ENCODE measurements around the gene NCAPD2.
"Not testable (repeated sequence)": the region's sequence is repeated elsewhere in the genome, so short reads cannot be mapped to it uniquely, and the experiment has no call there.

Gene NCAPD2

GRCh38 chr12:6552140-6552551, 58.2 kb downstream of the NCAPD2 start:
- DNase-seq (ENCODE audit: insufficient read length, low spot score) (no peak), FAIRE-seq (no peak)
- TF ChIP-seq, protein P1, sequence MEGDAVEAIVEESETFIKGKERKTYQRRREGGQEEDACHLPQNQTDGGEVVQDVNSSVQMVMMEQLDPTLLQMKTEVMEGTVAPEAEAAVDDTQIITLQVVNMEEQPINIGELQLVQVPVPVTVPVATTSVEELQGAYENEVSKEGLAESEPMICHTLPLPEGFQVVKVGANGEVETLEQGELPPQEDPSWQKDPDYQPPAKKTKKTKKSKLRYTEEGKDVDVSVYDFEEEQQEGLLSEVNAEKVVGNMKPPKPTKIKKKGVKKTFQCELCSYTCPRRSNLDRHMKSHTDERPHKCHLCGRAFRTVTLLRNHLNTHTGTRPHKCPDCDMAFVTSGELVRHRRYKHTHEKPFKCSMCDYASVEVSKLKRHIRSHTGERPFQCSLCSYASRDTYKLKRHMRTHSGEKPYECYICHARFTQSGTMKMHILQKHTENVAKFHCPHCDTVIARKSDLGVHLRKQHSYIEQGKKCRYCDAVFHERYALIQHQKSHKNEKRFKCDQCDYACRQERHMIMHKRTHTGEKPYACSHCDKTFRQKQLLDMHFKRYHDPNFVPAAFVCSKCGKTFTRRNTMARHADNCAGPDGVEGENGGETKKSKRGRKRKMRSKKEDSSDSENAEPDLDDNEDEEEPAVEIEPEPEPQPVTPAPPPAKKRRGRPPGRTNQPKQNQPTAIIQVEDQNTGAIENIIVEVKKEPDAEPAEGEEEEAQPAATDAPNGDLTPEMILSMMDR (IDR thresholded peaks at IDR 0.05; ENCODE audit: insufficient read depth, missing control alignments) = no peak

- DNase-seq (ENCODE audit: insufficient read length, low spot score) = no peak
- no peak for FAIRE-seq
- TF ChIP-seq, protein P1 (IDR thresholded peaks at IDR 0.05; ENCODE audit: insufficient read depth, missing control alignments) = no peak
These were observed 59.4 kb downstream of the NCAPD2 start for GRCh38 chr12:6553051-6553868.

DNA sequence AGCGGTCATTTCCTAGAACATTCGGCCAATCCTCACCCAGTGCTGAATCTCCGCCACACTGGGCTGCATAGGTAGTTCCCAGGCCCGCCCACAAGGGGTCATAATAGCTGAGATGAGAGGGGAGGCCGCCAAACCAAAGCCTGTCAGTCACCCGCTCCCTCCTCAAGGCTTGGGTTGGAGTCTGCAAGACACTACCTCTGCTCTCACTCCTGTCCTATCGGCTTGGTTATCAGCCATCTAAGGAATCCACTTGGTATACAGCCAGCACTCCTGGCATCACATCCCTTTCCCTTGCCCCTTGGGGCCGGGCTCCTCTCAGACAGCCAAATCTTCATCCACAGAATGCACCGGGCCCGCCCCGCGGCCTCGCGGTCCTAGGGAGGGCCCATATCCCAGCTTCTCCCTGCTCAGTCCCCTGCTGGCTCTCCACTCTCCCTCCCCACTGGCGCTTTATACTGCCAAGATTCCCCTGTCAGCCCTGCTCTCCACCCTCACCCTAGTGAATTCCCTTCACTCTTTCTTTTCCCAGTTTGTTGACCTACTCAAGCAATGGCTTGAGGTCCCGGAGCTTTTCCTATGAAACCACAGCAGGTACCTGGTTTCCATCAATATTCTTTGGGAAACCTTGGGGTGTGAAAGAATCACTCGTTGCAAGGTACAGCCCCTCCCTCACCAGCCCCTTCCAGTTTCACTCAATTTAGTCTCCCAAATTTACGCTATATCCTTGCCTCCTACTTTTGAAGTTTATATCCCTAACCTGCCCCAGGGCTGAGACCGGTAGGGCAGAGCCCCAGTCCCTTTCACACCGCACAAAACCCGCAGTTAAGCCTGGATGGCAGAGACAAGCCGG, 60.5 kb downstream of the NCAPD2 start:
- TF ChIP-seq, protein P1 (IDR thresholded peaks at IDR 0.05; ENCODE audit: insufficient read depth, missing control alignments) = peak; percentile 53
- no peak for FAIRE-seq
- no peak for DNase-seq (ENCODE audit: insufficient read length, low spot score)

DNA sequence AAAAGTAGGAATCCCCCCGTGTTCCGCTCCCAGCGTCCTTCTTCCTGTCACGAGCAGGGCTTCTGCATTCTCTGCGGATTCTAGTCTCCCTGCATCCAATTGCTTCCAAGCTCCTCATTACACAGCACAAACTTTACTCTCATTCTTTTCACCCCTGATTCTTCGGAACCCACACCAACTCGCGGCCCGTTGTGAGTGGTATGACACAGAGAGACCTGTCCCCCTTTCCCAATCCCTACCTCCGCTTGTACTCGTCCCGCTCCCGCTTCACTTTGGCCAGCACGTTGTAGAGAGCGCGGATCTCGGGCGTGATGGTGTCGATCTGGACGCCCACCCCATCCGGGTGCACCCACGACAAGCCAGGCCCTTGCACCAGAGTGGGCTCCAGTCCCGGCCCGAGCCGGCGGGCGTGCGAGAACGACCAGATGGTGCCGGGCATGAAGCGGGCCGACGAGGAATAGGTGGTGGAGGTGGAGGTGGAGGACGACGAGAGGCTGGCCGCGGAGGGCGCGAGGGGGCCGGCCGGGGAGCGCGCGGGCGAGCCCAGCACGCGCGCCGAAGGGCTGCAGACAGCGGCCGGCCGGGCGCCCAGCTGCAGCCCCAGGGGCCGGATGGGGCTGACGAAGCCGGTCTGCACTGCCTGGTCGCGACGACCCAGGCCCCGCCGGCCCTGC, 61.3 kb downstream of the NCAPD2 start:
- DNase-seq (ENCODE audit: insufficient read length, low spot score) (no peak), FAIRE-seq (no peak)

DNA sequence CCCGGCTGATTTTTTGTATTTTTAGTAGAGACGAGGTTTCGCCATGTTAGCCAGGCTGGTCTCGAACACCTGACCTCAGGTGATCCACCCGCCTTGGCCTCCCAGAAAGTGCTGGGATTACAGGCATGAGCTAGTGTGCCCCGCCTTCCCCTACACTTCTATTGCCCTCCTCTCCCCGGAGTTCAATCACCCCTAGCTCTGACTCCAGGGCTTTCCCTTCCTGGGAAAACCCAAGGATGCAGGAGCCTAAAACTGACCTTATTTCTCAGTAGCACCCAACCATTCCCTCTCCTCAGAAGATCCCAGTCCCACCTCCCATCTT, 62.6 kb downstream of the NCAPD2 start:
- not testable (repeated sequence) for DNase-seq (ENCODE audit: insufficient read length, low spot score); FAIRE-seq

More for the DNA sequence above, 61.3 kb downstream of the NCAPD2 start:
- TF ChIP-seq, protein P1 (IDR thresholded peaks at IDR 0.05; ENCODE audit: insufficient read depth, missing control alignments) = no peak

DNA sequence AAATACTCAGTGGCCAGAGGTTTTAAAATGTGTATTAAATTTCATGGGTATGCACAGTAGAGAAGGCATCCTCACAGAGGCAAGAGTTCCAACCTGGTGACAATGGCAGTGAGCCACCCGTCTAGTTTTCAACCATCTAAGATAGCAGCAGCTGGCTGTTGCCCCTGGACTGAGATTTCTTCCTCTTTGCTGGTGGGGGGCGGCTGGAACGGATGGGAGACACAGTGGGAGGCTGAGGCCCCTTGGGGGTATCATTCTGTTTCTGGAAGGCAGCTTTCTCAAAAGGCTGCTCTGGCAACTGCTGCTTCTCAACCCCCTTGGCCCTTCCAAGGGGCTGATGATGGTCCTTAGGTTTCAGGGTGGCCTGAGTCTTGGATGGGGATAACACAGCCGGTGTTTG, 63.0 kb downstream of the NCAPD2 start:
- no peak for FAIRE-seq
- TF ChIP-seq, protein P1 (IDR thresholded peaks at IDR 0.05; ENCODE audit: insufficient read depth, missing control alignments) = no peak

DNA sequence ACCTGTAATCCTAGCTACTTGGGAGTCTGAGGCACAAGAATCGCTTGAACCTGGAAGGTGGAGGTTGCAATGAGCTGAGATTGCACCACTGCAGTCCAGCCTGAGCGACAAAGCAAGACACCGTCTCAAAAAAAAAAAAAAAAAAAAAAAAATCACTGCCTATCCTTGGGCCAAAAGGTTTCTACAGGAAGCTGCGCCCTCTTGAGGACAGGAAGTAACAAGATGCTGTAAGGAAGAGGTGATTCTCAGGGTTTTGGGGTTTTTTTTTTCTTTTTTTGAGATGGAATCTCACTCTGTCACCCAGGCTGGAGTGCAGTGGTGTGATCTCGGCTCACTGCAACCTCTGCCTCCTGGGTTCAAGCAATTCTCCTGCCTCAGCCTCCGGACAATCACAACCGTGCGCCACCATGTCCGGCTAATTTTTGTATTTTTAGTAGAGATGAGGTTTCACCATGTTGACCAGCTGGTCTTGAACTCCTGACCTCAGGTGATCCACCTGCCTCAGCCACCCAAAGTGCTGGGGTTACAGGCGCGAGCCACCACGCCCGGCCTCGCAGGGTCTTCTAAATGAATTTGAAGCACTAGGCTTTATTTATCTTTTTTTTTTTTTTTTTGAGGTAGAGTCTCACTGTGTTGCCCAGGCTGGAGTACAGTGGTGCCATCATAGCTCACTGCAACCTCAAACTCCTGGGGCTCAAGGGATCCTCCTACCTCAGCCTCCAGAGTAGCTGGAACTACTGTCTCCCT, 64.3 kb downstream of the NCAPD2 start:
- TF ChIP-seq, protein P1 (IDR thresholded peaks at IDR 0.05; ENCODE audit: insufficient read depth, missing control alignments) = peak; percentile 39
- DNase-seq (ENCODE audit: insufficient read length, low spot score); FAIRE-seq: not testable (repeated sequence)

More for the DNA sequence above, 63.0 kb downstream of the NCAPD2 start:
- DNase-seq (ENCODE audit: insufficient read length, low spot score) = no peak

Measured in D721Med (cell line).